Measurements from ENCODE around the gene DERA. TPM values are rescaled to one million over a fixed set of nuclear protein-coding genes. Genes with fewer than 3 reads are reported as not detected.

The DERA gene
- total and polyA plus RNA-seq, 9 of the 15 experiments (the other 6 are each of a cell fraction or from before 2014, with no cell fraction given): 5.5 to 15.5 (median 7.8) TPM

GRCh38 chr12:16020031-16020430, 108.9 kb downstream of the DERA start:
- Histone ChIP-seq H3K9me1 (ENCODE audit: control insufficient read depth, insufficient read depth, low read length) (no peaks in the 10 kb centered on the region), H2AFZ (ENCODE audit: low read depth, low read length) (no peak overlapping the region), H3K27ac (ENCODE audit: extremely low read depth, low read depth, low read length) (no peak overlapping the region), H3K36me3 (ENCODE audit: control insufficient read depth, insufficient read depth, low read length) (no peaks in the 10 kb centered on the region), H3K27me3 (ENCODE audit: control insufficient read depth in 2 of 2, insufficient read depth in 2 of 2, low read length in 2 of 2) (no peaks in the 10 kb centered on the region), H3K4me3 (no peak overlapping the region), H3K9ac (ENCODE audit: insufficient read depth in 1 of 2, low read depth in 2 of 2, low read length in 2 of 2) (no peak overlapping the region), H3K79me2 (ENCODE audit: control insufficient read depth, insufficient read depth, low read length) (no peaks in the 10 kb centered on the region), H3K4me1 (replicated peaks in 1 of 2; ENCODE audit: control insufficient read depth in 2 of 2, insufficient read depth in 2 of 2, low read length in 2 of 2) (no peaks in the 10 kb centered on the region), H4K20me1 (replicated peaks; ENCODE audit: control insufficient read depth, insufficient read depth, low read length) (no peaks in the 10 kb centered on the region), H3K4me2 (ENCODE audit: insufficient read depth, low read length) (no peak overlapping the region), H3K9me3 (replicated peaks; ENCODE audit: control insufficient read depth, insufficient read depth, low read depth, low read length) (no peaks in the 10 kb centered on the region)
- CTCF ChIA-PET (ENCODE audit: low intra/inter-chr PET ratio): no interaction called here
- in situ Hi-C loops (cut with MboI): no loop called here
- no peak for DNase-seq (ENCODE audit: extremely low read depth in 1 of 4, low spot score in 3 of 4)
- no peak for TF ChIP-seq ZNF212 (CRISPR knock-in tag; IDR thresholded peaks at IDR 0.05)
- TF ChIP-seq GATAD2A (IDR thresholded peaks at IDR 0.05): no peak
- no peak for TF ChIP-seq ZNF384 (IDR thresholded peaks at IDR 0.05; ENCODE audit: low read depth, low read length)
- TF ChIP-seq ZZZ3 (IDR thresholded peaks at IDR 0.05): no peak
- no peak for TF ChIP-seq ZNF263 (CRISPR knock-in tag; IDR thresholded peaks at IDR 0.05; ENCODE audit: borderline replicate concordance)
- TF ChIP-seq, protein P1, sequence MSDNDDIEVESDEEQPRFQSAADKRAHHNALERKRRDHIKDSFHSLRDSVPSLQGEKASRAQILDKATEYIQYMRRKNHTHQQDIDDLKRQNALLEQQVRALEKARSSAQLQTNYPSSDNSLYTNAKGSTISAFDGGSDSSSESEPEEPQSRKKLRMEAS (CRISPR knock-in tag; IDR thresholded peaks at IDR 0.05): no peak
- TF ChIP-seq TCF7 (IDR thresholded peaks at IDR 0.05; ENCODE audit: borderline replicate concordance): no peak
- no peak for TF ChIP-seq ZFPM2 (CRISPR knock-in tag; IDR thresholded peaks at IDR 0.05)
- no peak for TF ChIP-seq SMARCA4 (IDR thresholded peaks at IDR 0.05)
- no peak for TF ChIP-seq TCF3 (CRISPR knock-in tag; IDR thresholded peaks at IDR 0.05)
- TF ChIP-seq ZNF76 (CRISPR knock-in tag; IDR thresholded peaks at IDR 0.05; ENCODE audit: borderline replicate concordance): no peak
- no peak for TF ChIP-seq ZNF785 (CRISPR knock-in tag; IDR thresholded peaks at IDR 0.05)
- no peak for TF ChIP-seq ZNF143 (CRISPR knock-in tag; IDR thresholded peaks at IDR 0.05)
- 0% methylated on average over 1 of the region's 2 CpGs for WGBS (ENCODE audit: insufficient coverage, low coverage, missing lambda C conversion rate)
- FAIRE-seq: no peak
- POLR2A ChIA-PET: no interaction called here
- ATAC-seq: no peak
- BruUV-seq (replicated peaks): no TSS peak
- intact Hi-C loops (cut with micrococcal nuclease): no loop called here

All from K562 (cell line).